ENCODE measurements around the gene OR9Q1.
"Not testable (repeated sequence)": the region's sequence is repeated elsewhere in the genome, so short reads cannot be mapped to it uniquely, and the experiment has no call there.

The OR9Q1 gene, protein sequence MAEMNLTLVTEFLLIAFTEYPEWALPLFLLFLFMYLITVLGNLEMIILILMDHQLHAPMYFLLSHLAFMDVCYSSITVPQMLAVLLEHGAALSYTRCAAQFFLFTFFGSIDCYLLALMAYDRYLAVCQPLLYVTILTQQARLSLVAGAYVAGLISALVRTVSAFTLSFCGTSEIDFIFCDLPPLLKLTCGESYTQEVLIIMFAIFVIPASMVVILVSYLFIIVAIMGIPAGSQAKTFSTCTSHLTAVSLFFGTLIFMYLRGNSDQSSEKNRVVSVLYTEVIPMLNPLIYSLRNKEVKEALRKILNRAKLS

DNA sequence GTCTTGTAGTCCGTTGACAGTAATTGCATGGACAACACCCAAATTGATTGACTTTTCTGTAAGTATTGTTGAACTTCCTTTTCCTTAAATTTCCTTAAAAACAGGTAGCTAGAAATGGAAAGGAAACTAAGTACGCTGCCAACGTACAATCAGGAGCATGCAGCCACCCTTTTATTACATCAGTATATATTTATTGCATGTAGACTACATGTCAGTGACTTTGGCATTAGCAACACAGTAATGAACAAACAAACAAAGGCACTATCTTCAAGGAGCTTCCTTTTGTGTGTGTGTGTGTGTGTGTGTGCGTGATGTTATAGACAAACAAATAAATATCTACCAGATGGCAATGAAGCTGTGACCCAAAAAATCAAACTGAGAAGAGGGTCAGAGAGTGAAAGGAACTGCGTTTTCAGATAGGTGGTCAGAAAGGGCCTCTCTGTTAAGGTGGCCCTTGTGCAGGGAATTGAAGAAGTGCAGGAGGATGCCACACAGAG is at the start of gene OR9Q1:
Gene OR9Q1 (plus strand): TSS at position 447 of the 497 bp plus-strand sequence. CDS start 155,564 bp downstream, outside the sequence.
- no peak for DNase-seq

DNA sequence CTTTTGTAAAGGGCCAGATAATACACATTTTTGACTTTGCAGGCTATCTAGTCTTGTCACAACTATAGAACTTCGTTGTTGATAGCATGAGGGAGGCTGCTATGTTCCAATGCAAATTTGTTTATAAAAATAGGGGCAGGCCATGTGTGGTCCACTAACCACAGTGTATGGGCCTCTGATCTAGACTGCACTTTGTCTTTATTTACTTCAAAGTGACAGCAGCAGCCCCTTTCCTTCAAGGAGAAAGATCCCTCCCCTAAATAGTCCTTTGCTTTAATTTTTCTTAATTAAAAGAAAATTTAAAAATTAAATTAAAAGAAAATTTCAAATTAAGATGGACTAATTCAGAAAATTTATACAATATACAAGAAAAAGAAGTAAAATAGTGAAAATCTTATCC is 49.5 kb upstream of the OR9Q1 start:
- no peak for DNase-seq

DNA sequence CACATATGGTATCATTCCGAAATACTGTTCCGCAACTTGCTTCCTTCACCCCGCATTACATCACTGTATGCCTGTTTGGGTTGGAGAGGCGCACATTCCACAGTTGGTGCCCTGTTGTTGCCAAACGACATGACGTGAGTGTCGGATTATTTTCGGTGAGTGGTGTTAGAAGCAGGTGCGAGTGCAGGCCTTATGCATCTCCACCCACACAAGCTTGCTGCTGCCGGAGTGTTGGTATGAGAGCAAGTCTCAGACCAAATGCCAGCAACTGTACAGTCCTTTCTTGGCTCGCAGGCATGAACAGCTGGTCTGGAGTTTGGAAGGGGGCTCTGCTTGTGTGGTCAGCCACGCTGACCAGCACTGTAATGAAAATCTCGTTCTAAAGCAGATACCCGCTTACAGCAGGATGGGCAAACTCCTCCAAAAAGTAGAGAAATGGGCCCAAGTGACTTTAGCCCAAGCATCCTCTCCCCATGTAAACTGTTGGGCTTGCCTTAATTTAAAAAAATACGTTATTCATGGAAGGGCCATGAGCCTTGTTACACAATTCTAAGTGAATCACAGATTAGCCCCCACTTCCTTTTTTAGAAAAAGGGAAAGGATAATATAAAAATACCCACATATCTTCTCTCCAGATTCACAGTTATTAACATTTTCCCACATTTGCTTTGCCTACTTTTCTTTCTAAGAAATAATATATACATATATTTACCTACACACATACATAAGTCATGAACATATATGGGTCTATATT is 48.7 kb upstream of the OR9Q1 start:
- DNase-seq = no peak

DNA sequence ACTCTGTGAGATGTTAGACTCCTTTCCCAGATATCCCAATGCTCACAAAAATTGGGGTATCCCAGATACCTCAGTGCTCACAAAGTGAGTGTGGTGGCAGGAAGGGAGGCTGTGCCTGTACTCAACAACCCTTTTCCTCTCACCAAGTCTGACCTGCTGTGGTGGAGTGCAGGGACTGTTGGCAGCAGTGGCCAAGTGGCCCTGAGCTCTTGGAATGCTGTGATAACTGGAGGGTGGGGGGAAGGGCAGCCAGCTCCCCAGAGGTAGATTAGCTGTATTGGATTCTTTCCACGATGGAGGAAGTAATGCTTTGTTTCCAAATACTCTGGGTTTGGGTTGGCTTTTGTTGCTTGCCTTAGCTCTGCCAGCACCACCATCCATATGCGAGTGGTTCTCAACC is 46.0 kb upstream of the OR9Q1 start:
- DNase-seq = no peak

DNA sequence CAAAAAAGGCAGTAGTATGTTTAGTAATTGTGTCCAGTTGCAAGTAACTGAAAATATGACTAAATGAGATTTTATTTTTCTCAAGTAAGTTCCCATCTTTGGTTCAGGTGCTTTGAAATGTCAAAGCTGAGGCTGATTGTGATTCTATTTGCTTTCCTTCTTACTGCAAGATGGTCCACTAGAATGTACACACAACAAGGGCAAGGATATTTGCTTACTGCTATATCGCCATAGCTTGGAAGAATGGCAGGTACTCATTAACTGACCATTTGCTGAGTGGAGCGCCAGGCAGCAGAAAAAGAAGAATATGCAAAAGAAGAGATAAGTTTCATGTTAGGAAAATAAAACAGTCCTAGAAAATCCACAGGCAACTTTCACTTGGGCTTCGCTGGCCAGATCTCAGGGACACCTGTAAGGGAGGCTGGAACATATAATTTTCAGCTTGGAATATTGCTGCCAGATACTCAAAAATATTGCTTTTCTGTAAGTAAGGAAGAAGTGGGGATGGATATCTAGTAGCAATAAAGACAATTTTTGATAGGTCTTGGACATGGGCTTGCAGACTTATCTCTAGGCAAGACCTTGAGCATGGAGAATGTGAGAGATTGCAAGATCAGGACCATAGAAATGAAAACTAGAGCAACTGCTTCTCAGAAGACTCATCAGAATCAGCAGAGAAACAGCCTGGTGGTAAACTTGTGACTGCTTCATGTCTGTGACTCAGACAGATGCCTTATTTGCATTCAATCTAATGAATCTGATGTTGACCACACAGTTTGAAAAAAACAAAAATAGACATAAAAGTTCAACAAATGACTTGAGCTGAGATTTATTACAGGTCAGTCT is 44.8 kb upstream of the OR9Q1 start:
- no peak for DNase-seq

DNA sequence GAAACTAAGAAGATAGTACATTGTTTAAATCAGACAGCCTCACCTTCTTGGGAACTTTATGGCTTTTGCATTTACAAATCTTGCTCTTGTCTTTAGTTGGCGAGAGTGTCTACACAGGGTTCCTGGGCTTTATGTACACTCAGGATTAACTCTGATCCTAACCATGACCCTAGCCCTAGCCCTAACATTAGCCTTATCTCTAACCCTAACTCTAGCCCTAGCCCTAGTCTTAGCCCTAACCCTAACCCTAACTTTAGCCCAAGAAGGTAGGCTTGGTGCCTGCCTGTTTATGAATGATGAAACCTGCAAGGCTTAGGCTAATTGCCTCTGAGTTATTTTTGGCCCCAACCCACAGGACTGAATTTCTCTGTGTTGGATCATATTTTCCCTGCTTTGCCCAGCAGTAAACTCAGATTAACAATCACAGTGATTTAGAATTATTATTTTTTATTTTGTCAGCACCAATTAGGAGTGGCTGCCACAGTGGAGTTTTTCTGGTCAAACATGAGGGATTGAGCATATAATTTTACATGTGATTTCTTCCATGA is 44.1 kb upstream of the OR9Q1 start:
- DNase-seq = no peak

DNA sequence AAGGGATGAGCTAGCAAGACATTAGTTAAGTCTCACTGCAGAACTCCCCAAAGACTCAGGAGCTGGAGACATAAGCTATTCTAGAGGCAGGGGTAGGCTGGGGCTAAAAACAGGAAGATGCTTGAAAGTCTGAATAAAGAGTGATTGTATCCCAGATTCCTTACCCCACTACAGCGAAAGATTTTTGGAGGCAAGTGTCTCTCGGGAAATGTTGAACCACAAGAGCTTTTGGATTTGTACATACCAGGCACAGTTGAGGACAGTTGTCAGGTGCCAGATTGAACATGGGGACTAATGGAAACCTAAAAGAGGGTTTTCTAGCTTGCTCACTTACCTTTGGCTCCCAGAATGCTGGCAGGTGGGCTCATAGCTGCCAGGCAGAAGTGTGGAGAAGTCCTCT is 43.5 kb upstream of the OR9Q1 start:
- DNase-seq = no peak

DNA sequence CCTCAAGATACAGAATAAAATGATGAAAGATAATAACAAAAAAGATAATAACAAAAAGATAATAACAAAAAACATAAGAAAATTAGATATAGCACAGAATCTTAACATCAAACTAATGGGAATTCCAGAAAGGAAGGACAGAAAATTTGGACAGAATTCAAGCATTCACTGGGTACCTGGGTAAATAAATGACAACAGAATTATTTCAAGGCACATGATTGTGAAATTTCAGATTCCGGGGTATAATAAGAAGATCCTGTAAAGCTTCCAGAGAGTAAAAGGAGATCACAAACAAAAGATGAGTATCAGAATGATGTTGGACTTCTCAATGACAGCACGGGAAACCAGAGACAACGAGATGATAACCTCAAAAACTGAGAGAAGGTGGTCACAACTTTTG is 42.1 kb upstream of the OR9Q1 start:
- DNase-seq = no peak

DNA sequence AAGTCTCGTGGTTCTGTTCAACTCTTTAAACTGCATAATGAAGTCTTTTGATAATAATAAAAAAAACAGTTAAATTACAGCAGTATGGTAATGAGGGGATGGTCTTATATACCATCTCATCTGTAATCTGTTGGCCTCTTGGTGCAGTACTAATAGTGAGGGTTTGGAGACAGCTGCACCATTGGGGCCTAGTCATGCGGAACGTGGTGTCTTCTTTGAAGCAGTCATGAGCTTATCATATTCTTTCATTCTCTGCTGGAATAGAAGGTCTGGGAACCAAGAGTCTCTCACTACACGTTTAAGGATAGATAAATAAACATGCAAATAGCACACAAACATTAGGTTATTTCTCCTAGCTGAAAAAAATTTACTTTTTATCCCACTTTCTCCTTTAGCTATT is 40.9 kb upstream of the OR9Q1 start:
- DNase-seq = no peak

DNA sequence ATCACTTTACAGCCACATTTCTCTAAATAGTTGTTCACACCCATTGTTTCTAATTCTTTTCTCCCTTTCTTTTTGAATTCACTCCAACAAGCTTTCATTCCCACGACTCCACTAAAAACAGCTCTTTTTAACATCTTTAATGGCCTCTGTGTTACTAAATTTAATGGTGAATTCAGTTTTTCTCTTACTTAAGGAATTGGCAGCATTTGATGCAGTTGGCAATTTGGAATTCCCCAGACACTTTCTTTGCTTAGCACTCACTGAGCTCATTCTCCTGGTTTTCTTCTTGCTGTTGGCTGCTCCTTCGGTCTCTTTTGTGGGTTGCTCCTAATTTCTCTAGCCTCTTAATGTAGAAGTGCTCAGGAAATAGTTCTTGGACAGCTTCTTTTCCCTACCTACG is 40.5 kb upstream of the OR9Q1 start:
- no peak for DNase-seq

DNA sequence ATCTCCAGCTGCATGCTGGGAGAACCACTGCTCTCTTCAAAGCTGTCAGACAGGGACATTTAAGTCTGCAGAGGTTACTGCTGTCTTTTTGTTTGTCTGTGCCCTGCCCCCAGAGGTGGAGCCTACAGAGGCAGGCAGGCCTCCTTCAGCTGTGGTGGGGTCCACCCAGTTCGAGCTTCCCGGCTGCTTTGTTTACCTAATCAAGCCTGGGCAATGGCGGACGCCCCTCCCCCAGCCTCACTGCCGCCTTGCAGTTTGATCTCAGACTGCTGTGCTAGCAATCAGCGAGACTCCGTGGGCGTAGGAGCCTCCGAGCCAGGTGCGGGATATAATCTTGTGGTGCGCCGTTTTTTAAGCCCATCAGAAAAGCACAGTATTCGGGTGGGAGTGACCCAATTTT is 24.2 kb upstream of the OR9Q1 start:
- not testable (repeated sequence) for DNase-seq

DNA sequence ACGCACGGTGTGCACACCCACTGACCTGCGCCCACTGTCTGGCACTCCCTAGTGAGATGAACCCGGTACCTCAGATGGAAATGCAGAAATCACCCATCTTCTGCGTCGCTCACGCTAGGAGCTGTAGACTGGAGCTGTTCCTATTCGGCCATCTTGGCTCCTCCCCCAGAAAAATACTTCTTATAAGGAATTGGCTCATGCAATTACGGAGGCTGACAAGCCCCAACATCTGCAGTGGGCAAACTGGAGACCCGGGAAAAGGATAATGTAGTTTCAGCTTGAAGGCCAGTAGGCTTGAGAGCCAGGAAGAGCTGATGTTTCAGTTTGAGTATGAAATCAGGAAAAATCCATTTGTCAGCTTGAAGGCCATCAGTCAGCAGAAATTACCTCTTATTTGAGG is 23.7 kb upstream of the OR9Q1 start:
- DNase-seq = not testable (repeated sequence)

DNA sequence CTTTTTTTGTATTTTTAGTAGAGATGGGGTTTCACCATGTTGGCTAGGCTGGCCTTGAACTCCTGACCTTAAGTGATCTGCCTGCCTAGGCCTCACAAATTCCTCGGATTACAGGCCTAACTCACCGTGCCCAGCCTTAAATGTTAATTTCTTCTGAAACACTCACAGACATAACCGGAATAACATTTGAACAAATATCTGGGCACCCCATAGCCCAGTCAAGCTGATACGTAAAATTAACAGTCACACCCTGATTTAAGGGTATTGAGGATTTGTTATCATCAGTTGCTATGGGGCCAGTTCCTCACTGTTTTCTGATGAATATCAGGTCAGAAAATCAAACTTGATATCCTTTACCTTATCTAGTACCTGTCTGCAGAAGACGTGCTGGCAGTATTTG is 23.0 kb upstream of the OR9Q1 start:
- no peak for DNase-seq

DNA sequence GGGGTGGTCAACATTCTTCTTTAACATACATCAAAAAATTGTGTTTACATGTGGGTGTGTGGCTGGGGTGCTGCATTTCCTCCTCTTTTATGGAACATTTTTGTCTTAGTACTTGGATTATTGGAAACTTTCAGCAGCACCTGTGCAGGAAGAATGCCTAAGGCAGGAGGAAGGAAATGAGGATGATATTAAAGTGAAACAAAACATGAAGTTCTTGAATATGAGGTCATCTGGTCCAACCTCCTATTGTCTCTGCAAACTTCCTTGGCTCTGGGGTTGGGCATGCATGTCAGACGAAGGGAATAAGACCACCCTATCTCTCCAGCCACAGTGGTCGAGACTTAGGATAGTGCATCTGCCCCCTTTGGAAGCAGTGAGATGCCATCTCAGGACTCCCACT is 20.6 kb upstream of the OR9Q1 start:
- no peak for DNase-seq

DNA sequence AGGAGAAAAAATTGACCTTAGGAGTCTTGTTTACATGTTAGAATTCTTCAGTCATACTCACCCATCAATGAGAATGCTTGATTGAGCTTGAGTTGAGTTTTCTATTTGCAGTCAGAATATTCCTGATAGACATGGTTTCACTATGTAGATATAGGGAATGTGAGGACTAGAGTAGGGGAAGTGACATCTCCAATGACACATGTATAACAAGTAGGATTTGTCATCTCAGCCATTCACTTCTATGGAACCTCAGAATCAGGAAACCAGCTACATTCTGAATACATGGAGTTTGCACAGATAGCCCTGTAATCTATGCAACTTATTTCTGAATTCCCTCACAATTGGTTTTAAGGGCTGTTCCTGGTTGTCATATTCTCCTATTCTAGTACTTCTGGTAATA is 20.1 kb upstream of the OR9Q1 start:
- no peak for DNase-seq

DNA sequence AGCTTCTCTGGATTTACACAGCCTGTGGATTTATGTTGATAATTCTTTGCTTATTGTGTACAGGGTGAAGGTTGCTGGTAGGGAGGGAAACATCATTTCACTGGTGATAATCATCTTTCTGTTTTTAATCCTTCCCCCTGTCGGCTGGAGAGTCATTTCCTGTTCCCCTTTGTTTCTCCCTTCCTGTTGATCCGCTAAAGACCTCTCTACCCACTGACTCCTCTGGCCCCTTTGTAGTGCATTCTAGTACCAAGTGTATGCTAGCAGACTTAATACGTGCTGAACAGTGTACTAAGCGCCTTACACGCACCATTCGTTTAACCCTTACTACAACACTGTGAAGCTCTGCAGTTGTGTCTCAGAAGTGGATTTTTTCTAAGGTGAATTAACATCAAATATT is 19.0 kb upstream of the OR9Q1 start:
- no peak for DNase-seq

DNA sequence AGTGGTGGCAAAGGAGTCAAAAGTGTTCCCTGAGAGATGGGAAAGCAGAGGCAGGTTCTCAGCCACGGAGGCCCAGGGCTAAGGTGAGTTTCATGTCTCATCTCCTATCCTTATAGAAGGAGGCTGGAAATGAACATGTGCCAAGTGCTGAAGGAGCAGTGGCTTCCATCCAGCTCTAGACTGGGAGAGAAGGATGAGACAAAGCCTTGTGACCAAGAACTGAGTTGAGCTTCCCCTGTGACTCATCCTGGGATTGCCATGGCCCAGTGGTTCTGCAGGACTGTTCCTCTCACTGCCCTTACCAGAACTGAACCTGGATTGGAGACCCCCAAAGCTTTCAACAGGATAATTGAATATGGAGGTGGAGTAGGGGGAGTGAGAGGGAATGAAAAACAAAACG is 16.7 kb upstream of the OR9Q1 start:
- no peak for DNase-seq

DNA sequence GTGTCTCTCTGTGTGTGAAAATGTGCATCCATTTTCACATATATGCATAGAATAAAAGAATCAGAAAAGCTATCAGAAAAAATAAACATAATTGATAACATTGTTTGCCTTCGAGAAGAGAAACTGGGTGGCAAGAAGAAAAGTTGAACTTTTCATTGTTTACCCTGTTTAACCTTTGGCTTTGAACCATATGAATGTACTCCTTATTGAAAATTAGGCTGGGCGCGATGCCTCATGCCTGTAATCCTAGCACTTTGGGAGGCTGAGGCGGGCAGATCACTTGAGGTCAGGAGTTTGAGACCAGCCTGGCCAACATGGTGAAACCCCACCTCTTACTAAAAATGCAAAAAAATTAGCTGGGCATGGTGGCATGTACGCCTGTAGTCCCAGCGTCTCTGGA is 11.9 kb upstream of the OR9Q1 start:
- no peak for DNase-seq

DNA sequence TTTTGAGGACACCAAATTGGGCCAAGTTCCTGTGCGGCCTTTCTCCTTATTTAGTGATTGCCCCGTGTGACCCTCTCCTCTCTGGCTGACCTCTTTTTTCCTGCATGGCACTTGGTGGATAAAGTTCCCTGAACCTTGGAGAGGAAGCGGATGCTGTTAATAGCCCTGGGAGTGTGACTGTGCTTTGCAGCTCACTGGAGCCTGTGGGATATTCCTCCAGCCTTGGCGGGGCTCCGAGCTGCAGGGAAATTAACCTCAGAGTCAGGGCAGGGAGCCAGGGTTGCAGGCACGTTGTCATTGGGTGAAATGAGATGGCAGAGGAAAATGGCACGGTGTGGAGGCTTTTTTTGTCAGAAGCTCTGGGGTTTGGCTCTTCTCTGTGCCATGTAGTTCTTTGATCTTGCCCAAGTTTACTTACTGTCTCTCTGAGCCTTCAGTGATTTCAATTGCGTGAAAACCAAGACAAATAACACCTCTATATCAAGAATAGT is 965 bp downstream of the OR9Q1 start:
- no peak for DNase-seq

DNA sequence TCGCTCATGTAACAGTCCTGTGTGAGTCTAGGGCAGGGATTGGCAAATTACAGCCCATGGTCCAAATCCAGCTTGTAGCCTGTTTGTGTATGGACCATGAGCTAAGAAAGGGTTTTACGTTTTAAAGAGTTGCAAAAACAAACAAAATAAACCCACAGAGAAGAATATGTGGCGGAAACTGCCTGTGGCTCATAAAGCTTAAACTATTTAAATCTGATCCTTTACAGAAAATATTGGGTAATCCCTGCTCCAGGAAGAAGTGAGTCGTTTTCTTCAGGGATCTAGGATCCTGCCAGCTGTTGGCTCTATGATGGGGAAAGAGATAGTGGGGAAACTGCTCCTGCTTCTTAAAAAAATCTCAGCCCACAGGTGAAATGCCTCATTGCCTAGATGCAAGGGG is 3.7 kb downstream of the OR9Q1 start:
- no peak for DNase-seq

DNA sequence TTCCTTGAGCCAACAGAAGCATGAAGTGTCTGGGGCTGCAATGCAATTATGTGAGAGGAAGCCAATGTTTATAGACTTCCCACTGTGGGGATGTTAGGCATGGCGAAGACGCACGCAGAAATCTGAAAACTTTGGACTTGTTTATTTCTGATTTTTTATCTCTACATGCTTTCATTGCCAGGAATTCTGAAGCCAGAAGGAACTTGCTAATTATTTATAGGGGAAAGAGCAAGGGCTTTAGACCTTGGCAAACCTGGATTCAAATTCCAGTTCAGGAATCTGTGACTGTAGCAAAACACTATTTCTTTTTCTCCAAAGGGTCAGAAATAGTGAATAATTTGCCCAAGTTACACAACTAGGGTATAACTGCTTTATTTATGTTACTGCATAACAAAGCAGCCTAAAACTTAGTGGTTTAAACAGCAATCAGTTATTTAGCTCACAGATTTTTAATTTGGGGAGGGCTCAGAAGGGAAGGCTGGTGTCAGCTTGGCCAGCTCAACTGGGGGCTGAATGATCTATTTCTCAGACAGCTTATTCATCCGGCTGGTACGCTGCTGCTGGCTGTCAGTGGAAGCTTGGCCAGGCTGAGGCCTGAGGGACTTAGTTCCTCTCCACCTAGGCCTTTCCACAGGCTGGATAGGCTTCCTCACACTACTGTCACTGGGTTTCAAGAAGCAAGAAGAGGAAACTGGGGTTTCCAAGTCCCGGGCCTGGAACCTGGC is 5.2 kb downstream of the OR9Q1 start:
- DNase-seq = no peak

DNA sequence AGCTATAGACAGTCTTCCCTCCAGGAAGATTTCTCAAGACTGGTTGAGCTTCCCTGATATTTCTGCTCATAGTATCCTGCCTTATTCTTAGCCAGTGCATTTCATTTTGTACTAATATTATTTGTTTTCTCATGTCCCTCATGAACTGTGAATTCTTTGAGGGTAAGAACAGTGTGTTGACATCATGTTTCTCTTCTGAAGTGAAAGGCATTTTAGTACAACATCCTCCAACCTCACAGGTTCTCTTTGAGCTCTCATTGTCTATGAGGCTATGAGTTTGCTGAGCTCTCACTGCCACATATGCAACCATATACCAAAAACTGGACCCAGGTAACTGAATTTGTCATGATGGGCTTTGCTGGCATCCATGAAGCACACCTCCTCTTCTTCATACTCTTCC is 7.0 kb downstream of the OR9Q1 start, which contains the start of gene OR6Q1:
Gene OR6Q1 (plus strand): TSS at position 301 of the 400 bp plus-strand sequence. CDS start 0 bp downstream, at position 301.
- no peak for DNase-seq

All from AML-193 (cell line).